Hematopoietic multipotent progenitor cell (in vitro differentiated cells): ENCODE results near the gene PSMG1. TPM values are rescaled to one million over a fixed set of nuclear protein-coding genes. Genes with fewer than 3 reads are reported as not detected.

ENCODE experiments used
- DNase-seq, 3 donors: peaks; one replicate each; pipeline ENCODE4 v3.0.0-alpha.2; 2011 to 2015; ENCODE audit warnings: low read depth in 2 of 3, low spot score in 2 of 3
- total RNA-seq: library from RNA; depleted of rRNA; stranded (reverse); fragments of >200 nt; gene quantifications from one replicate; pipeline ENCODE4 v1.2.3, GENCODE V29; 2012

PSMG1 gene
- total RNA-seq, 1 donor, result 21.3 TPM

DNA sequence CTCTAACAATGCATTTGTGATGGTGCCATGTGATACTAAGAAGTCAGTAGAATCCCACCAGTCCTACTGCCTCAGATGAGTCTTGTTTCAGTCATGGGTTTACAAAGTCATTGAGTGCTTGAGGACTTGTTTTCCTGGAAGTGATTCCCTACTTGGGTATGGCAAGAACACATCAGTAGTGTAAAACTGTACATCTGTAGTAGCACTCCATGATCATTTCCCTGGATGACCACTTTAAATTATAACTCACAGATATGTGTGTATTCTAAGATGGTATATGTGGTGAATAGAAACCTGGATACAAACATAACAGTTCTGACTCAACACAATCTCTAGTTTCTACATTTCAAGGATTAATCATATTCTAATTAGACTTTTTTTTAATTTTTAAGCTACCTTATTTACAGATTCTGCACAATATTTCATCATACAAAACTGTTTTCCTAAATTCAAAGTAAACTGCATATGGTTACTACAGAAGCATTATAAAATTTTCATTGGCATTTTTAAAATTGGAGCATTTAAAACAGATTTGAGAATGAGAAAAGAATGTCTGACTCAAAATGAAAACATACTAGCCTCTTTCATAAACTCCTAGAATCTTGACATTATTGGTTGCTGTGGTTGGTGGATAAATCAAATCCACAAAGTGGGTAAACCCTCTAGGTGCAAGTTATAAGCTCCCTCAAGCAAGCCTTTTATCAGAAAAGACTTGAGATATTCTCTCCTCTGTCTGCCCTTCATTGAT, 6.8 kb upstream of the PSMG1 start:
- DNase-seq, result no peak

DNA sequence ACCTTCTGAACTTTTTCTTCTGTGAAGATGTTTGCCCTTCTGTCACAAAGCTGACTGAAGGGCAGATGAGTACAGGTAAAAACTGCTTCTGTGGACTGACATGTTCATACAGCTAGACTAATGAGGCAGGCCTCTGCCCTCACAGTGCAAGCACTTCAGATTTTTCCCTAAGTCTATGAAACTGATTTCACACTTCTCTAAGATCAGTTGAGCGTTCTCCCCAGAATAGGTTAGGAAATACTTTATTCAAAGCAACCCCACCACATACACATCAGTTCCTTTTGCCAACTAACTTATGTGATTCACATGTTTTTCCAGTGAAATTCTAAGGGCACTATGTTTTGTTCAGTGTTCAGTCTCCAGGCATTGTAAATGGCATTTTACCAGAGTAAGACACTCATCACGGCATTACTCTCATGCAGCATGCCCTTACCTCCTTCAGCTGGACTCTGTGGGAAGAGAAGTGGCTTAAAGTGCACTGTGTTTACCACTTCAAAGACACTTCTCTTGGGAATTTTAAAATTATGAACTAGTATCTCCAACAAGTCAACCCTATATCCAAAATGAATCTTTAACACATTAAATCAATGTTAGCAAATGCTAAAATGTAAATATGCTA, 5.4 kb upstream of the PSMG1 start:
- DNase-seq, result no peak

DNA sequence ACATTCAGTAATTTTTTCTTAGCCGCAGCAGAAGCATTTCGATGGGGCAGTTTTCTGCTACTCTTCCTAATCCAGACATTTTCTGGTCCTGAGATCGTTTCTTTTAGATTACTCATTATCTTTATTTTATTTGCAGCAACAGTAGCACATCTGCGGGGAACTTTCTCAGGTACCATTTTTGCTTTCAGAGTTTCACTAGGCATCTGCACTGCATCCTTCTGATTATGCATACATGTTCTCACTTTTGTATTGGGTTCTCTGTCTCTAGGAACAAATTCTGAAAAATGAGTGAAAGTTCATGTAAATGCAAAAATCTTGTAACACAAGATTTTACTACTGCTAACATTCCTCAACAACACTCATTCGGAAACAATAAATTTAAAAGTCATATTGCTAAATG, 3.9 kb upstream of the PSMG1 start:
- DNase-seq, result no peak

DNA sequence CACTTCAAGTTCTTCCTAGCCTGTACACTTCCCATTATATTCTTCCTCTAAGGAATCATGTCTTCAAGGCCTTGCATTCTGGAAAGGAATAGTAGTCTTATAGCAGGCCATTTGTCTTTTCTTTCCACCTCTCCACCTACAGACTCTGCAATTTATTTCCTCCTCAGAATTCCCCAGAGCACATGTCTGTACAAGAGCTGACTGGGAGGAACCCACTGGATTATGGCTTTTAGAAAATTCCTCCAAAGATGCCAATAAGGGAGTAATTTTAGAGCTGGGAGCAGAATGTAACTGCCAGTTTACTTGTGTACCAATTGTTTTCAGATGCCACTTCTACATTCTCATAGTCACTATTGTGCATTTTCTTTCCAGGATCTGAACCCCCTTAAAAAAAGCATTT, 3.4 kb upstream of the PSMG1 start:
- DNase-seq, result no peak

DNA sequence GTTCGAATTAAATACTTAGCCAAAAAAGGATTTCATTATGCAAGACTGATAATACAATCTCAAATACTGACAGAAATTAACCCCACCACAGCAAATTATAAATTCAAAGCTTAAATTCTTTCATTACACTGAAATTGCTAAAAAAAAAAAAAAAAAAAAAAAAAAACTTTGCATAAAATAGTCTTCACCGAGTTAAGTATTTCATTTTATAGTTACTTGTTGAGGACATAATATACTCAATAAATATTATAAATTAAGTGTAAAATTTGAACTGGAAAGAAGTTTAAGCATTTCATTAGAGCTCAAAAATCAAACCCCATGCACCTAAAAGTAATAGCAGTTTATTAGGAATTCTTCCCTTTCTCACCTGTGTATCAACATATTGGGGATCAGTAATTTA, 1.9 kb upstream of the PSMG1 start:
- DNase-seq, result no peak

DNA sequence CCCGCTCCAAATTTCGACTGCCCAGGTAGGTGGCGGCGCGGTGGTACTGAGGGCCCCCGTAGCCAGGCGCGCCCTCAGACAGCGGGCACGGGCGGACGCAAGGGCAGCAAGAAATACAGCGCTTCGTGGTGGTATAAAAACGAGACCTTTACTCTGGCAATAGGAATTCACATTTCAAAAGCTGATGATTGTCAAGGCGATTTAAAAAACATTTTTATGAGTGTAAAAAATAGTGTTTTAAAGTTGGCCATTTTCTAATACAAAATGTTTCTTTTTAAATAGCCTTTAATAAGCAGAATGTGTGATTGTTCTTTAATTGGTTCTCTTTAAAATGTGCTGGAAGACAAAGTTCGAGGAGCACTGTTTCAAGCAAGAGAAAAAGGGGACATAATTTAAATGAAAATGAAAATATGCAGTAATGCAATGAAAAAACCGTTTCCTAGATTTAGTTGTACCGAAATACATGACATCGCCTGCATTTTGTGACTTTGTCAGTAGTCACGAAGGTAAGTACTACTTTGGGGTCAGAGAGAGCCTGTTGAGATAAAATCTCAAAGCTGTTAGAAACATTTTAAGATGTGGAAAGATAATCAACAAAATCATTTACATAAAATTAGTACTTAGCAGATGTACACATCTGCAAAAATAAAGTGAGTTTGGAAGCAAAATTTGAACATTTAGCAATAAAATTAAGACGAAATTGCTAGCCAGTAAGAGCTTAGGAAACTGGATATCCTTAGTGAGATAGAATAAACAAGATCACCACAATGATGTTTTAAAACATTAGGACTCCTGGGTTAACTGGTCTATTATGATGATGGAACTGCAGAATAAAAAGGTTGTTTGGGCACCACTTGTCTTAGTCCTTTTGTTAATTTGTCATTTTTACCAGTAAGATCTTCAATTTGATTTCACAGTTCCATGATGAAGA, 1.1 kb upstream of the PSMG1 start:
- DNase-seq, result no peak

DNA sequence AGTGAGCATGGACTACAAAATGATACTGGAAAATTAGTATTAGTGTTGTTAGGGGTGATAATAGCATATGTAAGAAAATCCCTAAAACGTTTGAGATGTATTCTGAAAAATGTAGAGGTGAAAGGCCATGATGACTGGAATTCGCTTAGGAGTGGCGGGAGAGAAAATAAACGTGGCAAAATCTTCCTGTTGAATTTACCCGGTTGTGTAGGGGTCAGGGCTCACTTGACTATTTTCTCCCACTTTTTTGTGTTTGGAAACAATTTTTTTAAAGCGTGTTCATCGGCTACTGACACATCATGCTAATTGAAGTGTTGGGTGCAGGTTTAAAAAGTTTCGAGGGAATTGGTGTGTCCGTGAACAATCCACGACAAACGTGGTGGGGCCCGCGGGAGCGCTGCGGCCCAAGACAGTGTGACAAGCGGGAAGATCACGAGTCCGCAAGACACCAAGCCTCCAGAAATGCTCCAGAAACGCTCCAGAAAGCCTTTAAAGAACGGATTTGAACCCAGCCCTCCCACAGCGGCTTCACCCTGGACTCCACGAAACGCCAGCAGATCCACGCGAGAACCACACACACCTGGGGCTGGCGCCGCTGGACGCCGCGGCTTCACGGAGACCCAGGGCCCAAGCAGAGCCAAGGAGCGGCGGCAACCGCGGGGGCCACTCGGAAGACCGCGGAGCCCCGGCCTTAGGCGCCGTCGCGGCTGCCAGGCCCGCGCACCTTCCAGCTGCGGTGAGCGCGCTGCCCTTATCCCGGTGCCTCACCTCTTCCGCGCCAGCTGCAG, 573 bp downstream of the PSMG1 start:
- DNase-seq, result no peak

DNA sequence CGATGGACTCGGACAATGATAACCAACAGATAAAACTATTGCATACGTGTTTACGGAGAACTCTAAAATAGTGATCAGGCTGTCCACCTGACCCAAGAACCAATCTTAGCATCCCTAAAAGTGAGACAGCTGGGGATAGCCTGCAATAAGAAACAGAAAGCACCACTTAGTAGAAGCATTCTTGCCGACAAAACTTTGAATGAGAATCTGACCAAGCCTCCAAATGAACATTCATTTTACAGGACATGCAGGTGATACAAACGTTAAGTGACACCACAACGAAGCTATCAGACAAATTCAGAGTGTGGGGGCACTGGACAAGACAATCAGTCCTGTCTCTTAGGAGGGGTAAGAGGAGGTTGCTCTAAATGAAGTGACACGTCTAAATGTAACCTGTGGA, 1.2 kb downstream of the PSMG1 start:
- DNase-seq, result no peak

DNA sequence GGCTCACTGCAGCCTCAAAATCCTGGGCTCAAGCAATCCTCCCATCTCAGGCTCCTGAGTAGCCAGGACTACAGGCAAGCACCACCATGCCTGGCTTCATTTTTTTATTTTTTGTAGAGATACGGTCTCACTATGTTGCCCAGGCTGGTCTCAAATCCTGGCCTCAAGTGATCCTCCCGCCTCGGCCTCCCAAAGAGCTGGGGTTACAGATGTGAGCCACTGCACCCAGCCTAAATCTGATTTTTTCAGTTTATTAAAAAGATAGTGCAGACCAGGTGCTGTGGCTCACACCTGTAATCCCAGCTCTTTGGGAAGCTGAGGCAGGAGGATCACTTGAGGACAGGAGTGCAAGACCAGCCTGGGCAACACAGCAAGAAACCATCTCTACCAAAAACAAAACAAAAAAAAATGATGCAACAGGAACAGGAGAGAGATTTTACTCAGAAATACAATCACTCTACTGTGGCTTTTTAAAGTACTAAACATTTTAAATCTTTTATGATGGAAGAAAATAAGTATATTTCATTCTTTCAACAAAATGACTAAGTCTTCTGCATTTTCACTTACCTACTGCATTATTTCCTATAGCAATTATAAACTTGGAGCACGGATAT, 1.9 kb downstream of the PSMG1 start:
- DNase-seq, result no peak

DNA sequence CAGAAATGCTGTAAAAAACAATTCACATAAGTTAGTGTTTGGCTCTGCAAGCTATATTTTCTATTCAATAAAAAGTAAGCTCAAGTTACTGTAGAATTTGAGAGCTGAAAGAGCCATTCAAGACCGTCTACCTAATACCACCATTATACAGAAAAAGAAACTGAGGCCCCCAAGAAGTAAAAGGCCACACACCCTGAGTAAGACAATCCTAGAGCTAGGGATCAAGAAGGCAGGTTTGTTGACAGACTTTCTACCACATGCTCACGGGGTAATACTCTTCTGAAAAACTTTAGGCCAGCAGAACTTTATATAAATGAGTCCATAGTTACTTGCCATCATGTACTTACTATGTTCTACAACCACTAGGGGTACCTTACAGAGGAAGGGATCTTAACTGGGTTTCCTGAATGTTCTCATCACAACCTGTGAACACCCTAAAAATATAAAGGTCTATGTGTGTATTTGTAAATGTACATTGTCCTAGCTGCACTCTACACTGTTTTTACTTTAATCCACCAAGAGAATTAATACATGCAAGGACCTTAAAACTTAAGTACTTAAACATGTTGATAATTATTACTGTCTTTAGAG, 2.7 kb downstream of the PSMG1 start:
- DNase-seq, result no peak

DNA sequence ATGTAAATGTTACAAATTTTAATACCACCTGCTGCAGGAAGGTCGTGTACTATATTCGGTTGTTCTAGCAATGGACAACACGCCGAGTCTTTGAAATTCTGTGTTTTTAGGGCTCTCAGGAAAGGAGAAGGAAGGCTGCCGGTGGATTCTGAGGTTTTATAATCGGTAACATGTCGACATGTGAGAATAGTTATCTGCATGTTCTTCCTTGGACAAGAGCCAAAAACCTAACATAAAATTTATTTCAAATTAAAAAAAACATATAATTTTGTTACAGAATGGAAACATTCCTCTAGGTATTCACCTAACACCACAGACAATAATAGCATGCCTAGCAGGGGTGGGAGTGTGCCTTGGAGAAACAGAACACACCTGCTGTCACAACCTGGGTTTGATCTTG, 4.8 kb downstream of the PSMG1 start:
- no peak for DNase-seq

DNA sequence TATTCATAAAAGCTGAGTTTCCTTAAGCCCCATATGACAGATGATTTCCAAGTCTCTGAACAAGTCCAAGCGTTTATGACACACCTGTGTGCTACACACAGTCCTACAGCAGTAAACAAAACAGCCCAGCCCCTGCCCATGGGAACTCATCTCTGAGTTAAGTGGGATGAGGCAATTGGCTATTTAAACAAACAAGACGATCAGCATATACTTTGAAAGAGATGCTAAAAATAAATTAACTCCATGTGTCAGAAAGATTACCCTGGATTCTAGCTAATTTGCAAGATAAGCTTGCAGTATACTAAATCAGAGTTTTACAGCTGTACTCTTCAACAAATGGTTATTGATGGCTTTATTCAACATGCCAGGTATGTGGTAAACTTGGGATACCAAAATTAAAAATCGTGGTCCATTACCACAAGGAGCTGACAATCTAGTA, 7.0 kb downstream of the PSMG1 start:
- DNase-seq, result no peak

DNA sequence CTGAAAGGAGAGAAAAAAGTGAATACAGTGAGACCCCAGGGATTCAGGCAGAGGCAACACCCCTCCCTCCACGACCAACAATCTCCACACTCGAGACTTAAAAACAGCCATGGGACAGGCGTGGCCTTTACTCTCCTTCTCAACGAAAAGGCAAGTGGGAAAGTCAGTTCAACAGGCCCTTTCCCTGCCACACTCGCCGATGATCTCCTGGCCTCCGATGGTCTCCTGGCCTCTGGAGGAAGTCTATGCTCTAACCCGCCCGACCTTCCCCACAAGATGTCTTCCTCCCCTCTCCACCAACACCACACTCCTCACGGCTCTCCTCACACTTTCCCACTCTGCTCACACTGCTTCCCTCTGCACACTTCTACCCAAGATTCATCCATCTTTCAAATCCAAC, 7.6 kb downstream of the PSMG1 start:
- no peak for DNase-seq

DNA sequence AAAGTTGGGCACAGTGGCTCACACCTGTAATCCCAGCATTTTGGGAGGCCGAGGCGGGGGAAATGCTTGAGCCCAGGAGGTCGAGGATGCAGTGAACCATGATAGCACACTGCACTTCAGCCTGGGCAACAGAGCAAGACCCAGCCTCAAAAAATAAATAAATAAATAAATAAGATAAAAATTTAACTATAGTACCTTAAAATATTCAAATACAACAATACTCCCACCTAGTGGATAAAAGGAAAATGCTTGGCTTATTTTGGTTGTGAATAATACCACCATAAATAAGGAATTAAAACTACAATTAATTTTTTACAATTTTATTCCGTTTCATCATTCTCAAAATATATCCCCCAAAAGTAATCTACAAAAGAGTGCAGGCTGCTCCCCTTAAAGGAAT, 8.1 kb downstream of the PSMG1 start:
- peak in 1 of 3 donors; percentile 64 for DNase-seq

DNA sequence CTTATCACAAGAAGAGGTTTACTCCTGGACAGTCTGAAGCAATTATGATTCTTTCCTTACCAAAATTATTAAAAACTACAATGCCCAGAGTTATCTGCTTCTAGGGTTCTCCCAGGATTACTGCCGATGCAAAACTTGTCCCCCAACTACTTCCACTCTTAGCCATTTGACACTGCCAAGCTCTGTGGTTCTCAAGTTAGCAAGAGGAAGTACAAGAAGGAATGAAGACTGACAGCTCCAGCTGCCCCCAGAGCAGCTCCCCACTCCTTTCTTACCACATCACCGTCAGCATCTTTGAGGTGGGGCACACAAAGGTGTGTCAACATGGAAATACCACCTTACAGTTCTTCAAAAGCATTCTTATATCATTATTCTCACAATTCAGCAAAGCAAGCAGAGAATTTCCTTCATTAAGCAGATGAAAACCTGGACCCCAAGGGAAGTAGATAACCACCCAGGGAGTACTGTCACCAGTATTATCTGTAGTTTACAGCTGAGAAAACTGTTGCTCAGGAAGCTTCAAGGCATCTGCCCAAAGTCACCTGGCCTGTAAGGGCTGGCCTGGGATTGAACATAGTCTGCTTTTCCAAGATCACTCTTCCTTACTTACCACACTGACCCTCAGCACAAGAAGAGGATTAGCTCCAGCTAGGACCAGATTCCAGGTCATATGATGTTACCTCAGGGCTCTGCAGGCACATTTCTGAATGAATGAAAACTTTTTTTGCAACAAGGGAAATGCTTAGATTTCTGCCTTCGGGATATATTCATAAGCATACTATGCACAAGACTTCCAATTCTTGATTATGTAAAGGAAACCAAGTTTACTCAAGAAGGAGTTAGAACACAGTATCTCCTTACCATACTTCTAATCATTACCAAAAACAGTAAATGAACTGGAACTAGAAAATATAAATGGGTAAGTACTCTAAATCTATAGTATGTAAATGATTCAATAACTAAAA, 9.3 kb downstream of the PSMG1 start:
- peak in 1 of 3 donors; percentile 60 for DNase-seq

DNA sequence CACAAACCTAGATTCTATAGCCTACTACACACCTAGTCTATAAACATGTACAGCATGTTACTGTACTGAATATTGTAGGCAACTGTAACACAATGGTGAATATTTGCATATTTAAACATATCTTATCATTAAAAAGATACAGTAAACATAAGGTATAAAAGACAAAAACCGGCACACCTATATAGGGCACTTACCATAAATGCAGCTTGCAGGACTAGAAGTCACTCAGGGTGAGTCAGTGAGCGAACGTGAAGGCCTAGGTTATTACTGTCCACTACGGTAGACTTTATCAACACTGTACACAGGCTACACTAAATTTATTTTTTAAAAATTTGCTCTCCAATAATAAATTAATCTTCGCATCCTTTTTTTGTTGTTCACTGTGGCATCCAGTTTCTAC, 13.3 kb downstream of the PSMG1 start:
- DNase-seq, result no peak

DNA sequence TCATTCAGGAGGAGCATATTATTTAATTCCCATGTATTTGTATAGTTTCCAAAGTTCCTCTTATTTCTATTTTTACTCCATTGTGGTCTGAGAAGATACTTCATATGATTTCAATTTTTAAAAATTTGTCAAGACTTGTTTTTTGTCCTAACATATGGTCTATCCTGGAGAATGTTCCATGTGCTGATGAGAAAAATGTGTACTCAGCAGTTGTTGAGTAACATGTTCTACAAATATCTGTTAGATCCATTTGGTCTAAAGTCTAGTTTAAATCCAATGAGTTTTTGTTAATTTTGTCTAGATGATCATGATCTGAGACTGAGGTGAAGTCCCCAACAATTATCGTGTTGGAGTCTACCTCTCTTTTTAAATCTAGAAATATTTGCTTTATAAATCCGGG, 14.5 kb downstream of the PSMG1 start:
- no peak for DNase-seq

DNA sequence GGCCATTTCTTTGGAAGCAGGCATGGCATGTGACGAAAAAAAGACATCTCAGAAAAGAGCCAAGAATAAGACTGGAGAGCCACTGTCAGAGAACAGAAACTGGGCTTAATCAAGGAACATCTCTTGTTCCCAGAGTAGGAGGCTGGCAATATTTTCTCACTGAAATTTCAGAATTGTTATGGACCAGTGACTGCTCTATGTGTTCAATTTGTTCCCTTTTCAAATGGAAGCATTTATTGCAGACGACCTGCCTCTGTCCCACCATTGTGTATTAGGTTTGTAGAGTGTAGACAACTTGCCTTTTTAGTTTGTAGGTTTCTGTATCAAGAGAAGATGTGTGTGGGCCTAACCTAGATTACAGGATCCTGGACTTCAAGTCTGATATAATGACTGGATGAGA, 18.7 kb downstream of the PSMG1 start:
- DNase-seq, result no peak

DNA sequence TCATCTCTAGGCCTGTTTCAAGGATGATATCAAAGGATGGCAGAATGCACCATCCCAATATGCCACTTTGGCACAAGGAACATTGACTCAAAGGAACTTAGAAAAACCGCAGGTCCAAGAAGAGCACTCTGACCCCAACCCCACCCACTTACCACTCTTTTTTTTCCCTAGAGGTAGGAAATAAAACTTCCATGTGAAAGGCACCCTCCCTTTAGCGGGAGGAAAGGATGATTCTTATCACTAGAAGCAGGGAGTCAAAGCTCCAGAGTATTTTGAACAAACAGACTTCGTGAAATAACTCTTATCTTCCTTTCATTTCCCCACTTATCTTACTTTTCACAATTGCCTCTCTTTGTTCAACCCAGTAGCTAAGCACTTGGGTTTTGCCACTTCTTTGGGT, 22.2 kb downstream of the PSMG1 start:
- no peak for DNase-seq
